ENCODE data around the gene CRTC3.
"Not testable (repeated sequence)": the region's sequence is repeated elsewhere in the genome, so short reads cannot be mapped to it uniquely, and the experiment has no call there.

Gene CRTC3

DNA sequence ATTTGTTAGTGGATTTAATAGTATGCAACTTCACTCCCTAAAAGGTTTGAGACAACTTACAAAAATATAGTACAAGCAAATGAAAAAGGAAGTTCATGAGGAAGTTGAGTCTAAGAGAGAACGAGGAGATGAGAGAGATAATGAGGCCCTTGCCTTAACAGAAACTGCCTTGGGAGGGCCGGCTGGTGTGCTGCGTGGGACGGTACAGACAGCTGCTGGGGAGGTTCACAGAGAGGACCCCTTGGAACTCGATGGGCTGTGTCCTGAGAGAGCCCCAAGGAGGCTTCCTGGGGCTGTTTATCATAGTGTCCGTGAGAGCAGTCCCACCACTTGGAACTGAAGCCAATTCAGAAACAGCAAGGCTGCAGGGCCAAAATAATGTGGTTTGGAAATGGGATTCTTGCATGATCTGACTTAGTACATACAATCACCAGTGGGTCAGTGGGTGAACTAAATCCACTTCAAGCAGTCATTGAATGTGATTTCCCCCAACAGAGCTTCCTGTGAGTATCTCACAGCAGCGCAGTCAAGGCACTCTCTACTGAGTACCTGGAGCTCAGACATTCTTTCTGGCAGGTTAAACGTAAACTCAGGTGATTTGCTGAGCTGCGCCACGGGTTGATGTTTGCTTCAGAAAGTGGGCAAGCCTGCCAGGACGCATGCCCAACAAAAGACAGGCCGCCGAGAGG, 90.8 kb downstream of the CRTC3 start:
- Mint-ChIP-seq H3K4me1 (ENCODE audit: low read depth) (peaks cover 24% of the 10 kb centered on the region), H3K27ac (peak overlapping the region; percentile 59), H3K36me3 (ENCODE audit: low read depth) (peaks cover 38% of the 10 kb centered on the region), H3K27me3 (ENCODE audit: low read depth) (no peaks in the 10 kb centered on the region), H3K9me3 (no peaks in the 10 kb centered on the region), H3K4me3 (peak overlapping the region; percentile 54)

DNA sequence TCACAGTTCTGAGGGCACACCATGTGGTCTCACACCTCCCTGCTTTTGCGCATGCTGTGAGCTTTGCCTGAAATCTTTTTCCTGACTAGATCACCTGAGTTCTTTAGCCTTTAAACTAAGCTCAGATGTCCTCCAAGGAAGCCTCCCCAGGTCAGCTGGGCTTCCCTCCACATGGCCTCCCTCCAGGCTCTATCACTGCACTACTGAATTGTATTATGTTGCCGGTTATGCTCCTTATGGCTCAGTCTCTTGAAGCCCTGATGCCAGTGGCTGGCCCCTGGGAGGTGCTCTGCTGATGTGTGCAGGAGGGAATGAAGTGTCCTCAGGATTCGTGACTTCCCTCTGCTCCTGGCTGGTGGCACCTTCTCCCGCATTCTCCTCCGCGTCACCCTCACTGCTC, 94.1 kb downstream of the CRTC3 start:
- no peak overlapping the region for H3K27ac Mint-ChIP-seq
- no peak overlapping the region for H3K4me3 Mint-ChIP-seq
- no peaks in the 10 kb centered on the region for H3K27me3 Mint-ChIP-seq (ENCODE audit: low read depth)
- peaks cover 14% of the 10 kb centered on the region for H3K4me1 Mint-ChIP-seq (ENCODE audit: low read depth)
- peaks cover 18% of the 10 kb centered on the region for H3K36me3 Mint-ChIP-seq (ENCODE audit: low read depth)
- H3K9me3 Mint-ChIP-seq = no peaks in the 10 kb centered on the region

DNA sequence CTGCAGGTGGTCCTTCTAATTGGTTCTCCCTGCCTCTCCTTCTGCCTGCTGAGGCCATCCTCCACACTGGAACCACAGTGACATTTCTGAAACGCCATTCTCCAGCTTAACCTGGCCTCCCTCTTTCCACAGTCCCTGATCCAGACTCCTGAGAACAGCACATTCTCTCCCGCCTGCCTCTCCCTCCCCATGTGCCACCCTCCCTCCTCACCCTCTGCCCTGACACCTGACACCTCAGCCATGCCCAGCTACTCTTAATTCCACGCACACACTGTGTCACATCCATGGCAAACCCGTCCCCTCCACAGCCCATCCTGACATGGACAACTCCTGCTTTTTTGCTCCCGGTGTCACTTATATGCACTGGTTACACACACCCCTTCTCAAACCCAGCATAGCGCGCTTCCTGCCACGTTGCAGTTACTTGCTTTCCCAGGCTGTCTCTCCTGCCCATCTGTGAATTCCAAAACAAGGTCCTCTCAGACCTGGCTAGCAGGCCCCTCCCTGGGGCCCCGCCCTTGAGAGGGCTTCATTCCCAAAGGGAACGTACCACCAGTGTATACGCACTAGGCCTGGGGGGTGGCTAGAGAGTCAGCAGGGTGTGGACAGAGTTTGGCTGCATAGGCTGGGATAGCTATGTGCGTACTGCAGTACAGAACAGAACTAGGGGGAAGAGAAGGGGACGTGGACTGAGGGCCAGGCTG, 94.7 kb downstream of the CRTC3 start:
- Mint-ChIP-seq H3K9me3 (no peaks in the 10 kb centered on the region), H3K27ac (no peak overlapping the region), H3K4me1 (ENCODE audit: low read depth) (peaks cover 16% of the 10 kb centered on the region), H3K36me3 (ENCODE audit: low read depth) (peaks cover 21% of the 10 kb centered on the region), H3K27me3 (ENCODE audit: low read depth) (no peaks in the 10 kb centered on the region), H3K4me3 (no peak overlapping the region)

DNA sequence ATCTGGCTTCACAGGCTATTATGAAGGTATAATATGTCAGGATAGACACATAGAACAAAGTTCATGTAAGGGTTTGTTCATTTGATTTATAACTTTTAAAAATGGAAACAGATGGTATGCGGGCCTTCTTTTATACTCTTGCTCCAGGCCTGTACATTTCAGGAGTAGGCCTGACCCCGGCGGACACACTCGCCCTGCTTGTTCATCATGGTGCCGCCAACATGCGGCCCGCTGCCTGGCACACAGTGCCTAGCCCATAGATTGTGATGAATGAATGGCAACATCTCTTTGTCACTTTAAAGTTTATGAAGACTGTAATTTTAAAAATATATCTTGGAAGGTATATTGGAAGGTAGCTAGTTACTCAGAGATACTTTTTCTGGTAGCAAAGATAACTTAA, 95.3 kb downstream of the CRTC3 start:
- no peaks in the 10 kb centered on the region for H3K9me3 Mint-ChIP-seq
- peaks cover 21% of the 10 kb centered on the region for H3K36me3 Mint-ChIP-seq (ENCODE audit: low read depth)
- H3K4me3 Mint-ChIP-seq = no peak overlapping the region
- H3K27me3 Mint-ChIP-seq (ENCODE audit: low read depth) = no peaks in the 10 kb centered on the region
- H3K27ac Mint-ChIP-seq = no peak overlapping the region
- H3K4me1 Mint-ChIP-seq (ENCODE audit: low read depth) = peaks cover 10% of the 10 kb centered on the region

DNA sequence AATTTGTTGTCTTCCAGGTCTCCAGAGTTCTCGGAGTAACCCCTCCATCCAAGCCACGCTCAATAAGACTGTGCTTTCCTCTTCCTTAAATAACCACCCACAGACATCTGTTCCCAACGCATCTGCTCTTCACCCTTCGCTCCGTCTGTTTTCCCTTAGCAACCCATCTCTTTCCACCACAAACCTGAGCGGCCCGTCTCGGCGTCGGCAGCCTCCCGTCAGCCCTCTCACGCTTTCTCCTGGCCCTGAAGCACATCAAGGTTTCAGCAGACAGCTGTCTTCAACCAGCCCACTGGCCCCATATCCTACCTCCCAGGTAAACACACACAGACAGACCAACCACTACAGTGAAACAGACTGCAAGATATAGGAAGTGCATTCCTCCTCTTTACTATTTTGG, 99.5 kb downstream of the CRTC3 start:
- Mint-ChIP-seq H3K9me3 (no peaks in the 10 kb centered on the region), H3K36me3 (ENCODE audit: low read depth) (peaks cover 29% of the 10 kb centered on the region), H3K27ac (no peak overlapping the region), H3K27me3 (ENCODE audit: low read depth) (no peaks in the 10 kb centered on the region), H3K4me1 (ENCODE audit: low read depth) (peaks cover 3% of the 10 kb centered on the region), H3K4me3 (no peak overlapping the region)

DNA sequence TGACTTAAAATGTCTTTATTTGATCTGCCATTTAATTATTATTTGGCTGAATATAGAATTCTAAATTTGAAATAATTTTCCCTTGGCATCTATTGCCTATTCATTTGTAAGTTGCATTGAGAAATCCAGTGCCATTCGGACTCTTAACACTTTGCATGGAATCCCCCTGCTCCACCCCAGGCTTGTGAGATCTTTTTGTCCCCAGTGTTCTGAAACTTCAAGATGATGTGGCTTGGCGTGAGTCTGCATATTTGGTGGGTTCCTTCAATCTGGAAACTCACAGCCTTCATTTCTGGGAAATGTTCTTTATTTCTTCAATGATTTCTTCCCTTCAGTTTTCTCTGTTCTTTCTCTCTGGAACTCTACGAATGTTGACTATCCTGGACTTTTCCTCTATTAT, 103.6 kb downstream of the CRTC3 start:
- Mint-ChIP-seq H3K36me3 (ENCODE audit: low read depth) (peaks cover 45% of the 10 kb centered on the region), H3K9me3 (no peaks in the 10 kb centered on the region), H3K4me3 (no peak overlapping the region), H3K4me1 (ENCODE audit: low read depth) (peaks cover 5% of the 10 kb centered on the region), H3K27ac (no peak overlapping the region), H3K27me3 (ENCODE audit: low read depth) (no peaks in the 10 kb centered on the region)

DNA sequence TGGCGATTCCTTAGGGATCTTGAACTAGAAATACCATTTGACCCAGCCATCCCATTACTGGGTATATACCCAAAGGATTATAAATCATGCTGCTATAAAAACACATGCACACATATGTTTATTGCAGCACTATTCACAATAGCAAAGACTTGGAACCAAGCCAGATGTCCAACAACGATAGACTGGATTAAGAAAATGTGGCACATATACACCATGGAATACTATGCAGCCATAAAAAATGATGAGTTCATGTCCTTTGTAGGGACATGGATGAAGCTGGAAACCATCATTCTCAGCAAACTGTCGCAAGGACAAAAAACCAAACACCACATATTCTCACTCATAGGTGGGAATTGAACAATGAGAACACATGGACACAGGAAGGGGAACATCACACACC, 107.3 kb downstream of the CRTC3 start:
- H3K9me3 Mint-ChIP-seq; H3K4me1 Mint-ChIP-seq (ENCODE audit: low read depth); H3K27ac Mint-ChIP-seq; H3K27me3 Mint-ChIP-seq (ENCODE audit: low read depth); H3K4me3 Mint-ChIP-seq: not testable (repeated sequence)
- peaks cover 44% of the 10 kb centered on the region for H3K36me3 Mint-ChIP-seq (ENCODE audit: low read depth)

DNA sequence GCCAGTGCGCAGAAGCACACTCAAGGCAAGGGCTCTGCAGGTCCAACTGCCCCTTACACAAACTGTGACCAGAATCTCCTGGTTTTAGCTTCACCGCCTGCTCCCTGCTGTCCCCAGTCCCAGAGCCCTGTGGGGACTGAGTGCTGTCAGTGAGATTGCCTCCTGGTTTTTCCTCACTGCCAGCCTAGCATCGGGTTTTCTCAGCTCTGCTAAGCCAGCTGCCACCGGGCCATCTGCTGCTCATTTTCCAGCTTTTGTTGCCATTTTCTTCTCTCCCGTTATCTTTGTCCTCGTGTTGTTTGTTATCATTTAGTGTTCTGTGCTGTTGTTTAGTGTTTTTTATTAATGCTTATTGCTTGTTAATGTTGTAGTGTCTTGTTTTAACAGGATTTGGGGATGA, 108.0 kb downstream of the CRTC3 start:
- no peaks in the 10 kb centered on the region for H3K9me3 Mint-ChIP-seq
- H3K27me3 Mint-ChIP-seq (ENCODE audit: low read depth) = no peaks in the 10 kb centered on the region
- peak overlapping the region; percentile 49 for H3K27ac Mint-ChIP-seq
- no peak overlapping the region for H3K4me3 Mint-ChIP-seq
- H3K36me3 Mint-ChIP-seq (ENCODE audit: low read depth) = peaks cover 49% of the 10 kb centered on the region
- H3K4me1 Mint-ChIP-seq (ENCODE audit: low read depth) = peaks cover 3% of the 10 kb centered on the region

DNA sequence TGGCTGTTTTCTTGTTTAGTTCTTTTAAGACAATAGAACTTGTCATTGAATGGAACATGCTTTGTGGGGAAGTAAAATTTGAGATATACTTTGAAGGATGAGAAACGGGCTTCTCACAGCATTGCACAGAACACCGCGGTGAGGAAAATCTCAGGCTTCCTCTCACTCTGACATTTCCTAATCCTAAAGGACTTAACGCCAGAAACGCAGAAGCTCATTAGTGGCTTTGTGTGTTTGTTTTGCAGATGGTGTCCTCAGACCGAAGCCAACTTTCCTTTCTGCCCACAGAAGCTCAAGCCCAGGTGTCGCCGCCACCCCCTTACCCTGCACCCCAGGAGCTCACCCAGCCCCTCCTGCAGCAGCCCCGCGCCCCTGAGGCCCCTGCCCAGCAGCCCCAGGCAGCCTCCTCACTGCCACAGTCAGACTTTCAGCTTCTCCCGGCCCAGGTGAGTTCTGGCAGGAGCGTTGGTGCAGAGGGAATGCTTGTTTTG, 108.5 kb downstream of the CRTC3 start:
- Mint-ChIP-seq H3K36me3 (ENCODE audit: low read depth) (peaks cover 50% of the 10 kb centered on the region), H3K4me1 (ENCODE audit: low read depth) (peaks cover 3% of the 10 kb centered on the region), H3K4me3 (no peak overlapping the region), H3K27ac (peak overlapping the region; percentile 49), H3K27me3 (ENCODE audit: low read depth) (no peaks in the 10 kb centered on the region), H3K9me3 (no peaks in the 10 kb centered on the region)

DNA sequence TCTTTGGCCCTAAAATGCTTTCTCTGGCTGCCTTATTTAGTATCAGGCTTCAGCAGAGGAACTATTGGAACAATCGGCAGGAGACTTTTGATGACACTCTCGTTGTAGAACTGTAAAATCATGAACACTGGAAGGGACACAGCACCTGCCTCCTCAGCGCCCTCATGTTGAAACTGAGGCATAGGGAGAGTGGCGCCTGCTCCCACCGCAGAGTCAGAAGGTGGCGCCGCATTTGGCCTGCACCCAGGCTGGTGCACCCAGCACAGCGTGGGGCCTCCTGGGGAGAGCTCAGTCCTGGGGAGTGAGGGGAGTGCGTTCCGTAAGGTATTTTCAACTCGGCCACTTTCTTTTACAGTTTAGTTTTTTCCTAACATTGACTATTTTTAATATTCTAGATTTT, 109.2 kb downstream of the CRTC3 start:
- H3K4me3 Mint-ChIP-seq = no peak overlapping the region
- peaks cover 52% of the 10 kb centered on the region for H3K36me3 Mint-ChIP-seq (ENCODE audit: low read depth)
- H3K27me3 Mint-ChIP-seq (ENCODE audit: low read depth) = no peaks in the 10 kb centered on the region
- H3K9me3 Mint-ChIP-seq = no peaks in the 10 kb centered on the region
- H3K4me1 Mint-ChIP-seq (ENCODE audit: low read depth) = peaks cover 4% of the 10 kb centered on the region
- H3K27ac Mint-ChIP-seq = no peak overlapping the region

DNA sequence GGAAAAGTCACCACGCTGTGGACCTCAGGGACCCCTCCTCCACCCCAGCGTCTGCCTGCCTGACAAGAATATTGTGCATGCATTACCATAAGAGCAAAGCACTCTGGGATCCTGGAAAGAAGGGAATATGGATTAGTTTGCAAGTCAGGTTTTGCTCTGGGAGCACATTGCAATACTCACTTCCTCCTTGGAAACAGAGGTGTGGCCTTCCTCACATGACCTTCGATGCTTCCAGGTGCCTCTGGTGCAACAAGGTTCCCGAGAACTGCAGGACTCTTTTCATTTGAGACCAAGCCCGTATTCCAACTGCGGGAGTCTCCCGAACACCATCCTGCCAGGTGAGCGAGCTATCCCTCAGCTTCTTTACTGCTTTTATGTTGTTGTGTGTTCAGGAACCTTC, 111.1 kb downstream of the CRTC3 start:
- H3K4me3 Mint-ChIP-seq = no peak overlapping the region
- H3K4me1 Mint-ChIP-seq (ENCODE audit: low read depth) = peaks cover 5% of the 10 kb centered on the region
- H3K36me3 Mint-ChIP-seq (ENCODE audit: low read depth) = peaks cover 42% of the 10 kb centered on the region

DNA sequence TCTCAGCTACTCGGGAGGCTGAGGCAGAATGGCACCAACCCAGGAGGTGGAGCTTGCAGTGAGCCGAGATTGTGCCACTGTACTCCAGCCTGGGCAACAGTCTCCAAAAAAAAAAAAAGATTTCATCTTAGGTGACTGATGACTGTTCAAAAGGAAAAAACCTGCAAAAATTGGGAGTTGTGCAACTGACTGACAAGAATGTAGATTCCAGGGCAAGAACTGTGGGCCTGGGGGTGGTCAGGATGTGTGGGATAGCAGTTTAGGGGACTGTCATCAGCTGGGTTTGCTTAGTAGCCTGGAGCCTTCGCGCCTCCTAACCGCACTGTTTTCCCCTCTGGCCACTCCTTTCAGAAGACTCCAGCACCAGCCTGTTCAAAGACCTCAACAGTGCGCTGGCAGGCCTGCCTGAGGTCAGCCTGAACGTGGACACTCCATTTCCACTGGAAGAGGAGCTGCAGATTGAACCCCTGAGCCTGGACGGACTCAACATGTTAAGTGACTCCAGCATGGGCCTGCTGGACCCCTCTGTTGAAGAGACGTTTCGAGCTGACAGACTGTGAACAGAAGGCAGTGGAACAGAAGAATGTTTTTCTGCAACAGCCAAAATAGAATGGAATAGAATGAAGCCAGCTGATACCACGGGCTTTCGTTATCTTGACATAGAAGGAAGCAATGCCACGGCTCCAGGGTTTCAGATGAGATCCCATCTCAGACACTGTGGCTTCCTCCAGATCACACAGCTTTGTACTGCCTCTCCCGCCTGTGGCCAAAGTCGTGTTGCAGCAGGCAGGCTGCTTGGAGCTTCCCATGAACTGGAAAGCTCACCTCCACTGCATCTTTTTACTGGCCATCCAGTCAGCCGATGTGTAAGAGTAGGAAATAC, 112.1 kb downstream of the CRTC3 start:
- H3K4me3 Mint-ChIP-seq = no peak overlapping the region
- peaks cover 40% of the 10 kb centered on the region for H3K36me3 Mint-ChIP-seq (ENCODE audit: low read depth)
- no peaks in the 10 kb centered on the region for H3K9me3 Mint-ChIP-seq
- H3K27me3 Mint-ChIP-seq (ENCODE audit: low read depth) = no peaks in the 10 kb centered on the region
- H3K4me1 Mint-ChIP-seq (ENCODE audit: low read depth) = peaks cover 9% of the 10 kb centered on the region
- no peak overlapping the region for H3K27ac Mint-ChIP-seq

More for the DNA sequence above, 111.1 kb downstream of the CRTC3 start:
- H3K9me3 Mint-ChIP-seq = no peaks in the 10 kb centered on the region
- no peak overlapping the region for H3K27ac Mint-ChIP-seq
- H3K27me3 Mint-ChIP-seq (ENCODE audit: low read depth) = no peaks in the 10 kb centered on the region

DNA sequence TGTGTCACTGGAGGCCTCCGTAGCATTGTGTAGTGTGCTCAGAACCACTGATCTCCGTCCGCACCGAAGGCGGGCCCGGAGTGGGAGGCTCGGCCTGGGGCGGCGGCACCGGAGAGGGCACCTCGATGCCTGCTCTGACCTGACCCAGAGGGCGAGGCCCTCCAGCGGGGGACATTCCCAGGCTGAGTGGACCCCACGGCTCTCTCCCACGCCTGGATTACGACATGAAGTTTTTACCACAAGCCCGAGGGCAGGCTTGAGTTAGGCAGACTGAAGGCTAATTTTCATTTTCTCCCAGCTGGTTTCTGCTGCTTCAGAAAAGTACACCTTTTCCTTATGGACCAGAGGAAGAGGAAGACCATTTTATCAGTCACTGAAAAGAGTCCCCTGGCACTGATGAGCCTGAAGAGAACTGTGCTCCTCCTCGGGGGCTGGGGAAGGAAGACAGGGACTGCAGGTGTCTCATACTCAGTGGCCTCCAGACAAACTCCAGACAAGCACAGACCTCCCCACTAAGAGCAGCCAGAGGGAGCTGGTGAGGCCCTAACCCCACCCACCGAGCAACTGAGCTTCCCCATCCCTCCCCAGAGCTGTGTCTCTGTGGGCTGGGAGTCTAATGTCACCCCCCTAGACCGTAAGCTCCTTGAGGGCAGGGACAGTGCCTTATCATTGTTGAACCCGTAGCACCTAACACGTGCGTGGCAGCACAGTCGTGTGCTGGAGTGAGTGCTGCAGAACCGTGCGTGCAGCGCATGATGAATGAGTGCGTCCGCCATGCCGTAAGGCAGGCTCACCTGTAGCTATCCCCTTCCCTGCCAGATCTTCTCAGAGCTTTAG, 113.0 kb downstream of the CRTC3 start:
- Mint-ChIP-seq H3K27me3 (ENCODE audit: low read depth) (no peaks in the 10 kb centered on the region), H3K4me3 (no peak overlapping the region), H3K36me3 (ENCODE audit: low read depth) (peaks cover 40% of the 10 kb centered on the region), H3K27ac (no peak overlapping the region), H3K9me3 (no peaks in the 10 kb centered on the region), H3K4me1 (ENCODE audit: low read depth) (peaks cover 10% of the 10 kb centered on the region)

DNA sequence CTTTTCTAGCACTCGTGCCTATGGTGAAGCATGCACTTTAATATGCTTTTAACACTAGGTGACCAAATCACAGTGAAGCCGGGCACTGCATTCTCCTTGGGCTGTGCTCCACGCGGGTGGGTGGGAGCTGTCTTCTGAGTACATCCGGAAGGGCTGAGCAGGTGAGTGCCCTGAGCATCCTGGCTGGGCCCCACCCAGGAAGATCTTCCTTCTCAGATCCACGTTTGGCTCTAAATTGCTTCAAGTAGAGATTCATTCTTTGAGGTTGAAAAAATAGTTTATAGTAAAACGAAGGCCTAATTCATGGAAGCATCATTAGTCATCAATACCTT, 113.5 kb downstream of the CRTC3 start:
- Mint-ChIP-seq H3K27ac (peak overlapping the region; percentile 41), H3K27me3 (ENCODE audit: low read depth) (no peaks in the 10 kb centered on the region), H3K4me1 (ENCODE audit: low read depth) (peaks cover 12% of the 10 kb centered on the region), H3K36me3 (ENCODE audit: low read depth) (peaks cover 35% of the 10 kb centered on the region), H3K9me3 (no peaks in the 10 kb centered on the region), H3K4me3 (no peak overlapping the region)

All from T-helper 1 cell treated with Interleukin-12 subunit alpha and Interleukin-12 subunit beta and Interleukin-4 antibody, amounts not matched to agents 30 μg/mL and 1 μg/mL, for 36 hours (primary cell).